SK-N-SH (cell line): ENCODE measurements around the gene BUD31.

Experiments
- CTCF ChIP-seq: fragments of 200-600 bp; sonication (generic); IDR thresholded peaks from 2 replicates; pipeline ENCODE4 v1.6.1; 2017; ENCODE audit warnings: antibody characterized with exemption, mild to moderate bottlenecking, moderate library complexity
- EZH2phosphoT487 ChIP-seq: fragments of 200-600 bp; sonication (generic); IDR thresholded peaks from 2 replicates; pipeline ENCODE4 v1.6.1; 2017; ENCODE audit warnings: low read depth, mixed run types, mild to moderate bottlenecking, antibody characterized with exemption, moderate library complexity, borderline replicate concordance
- POLR2AphosphoS5 ChIP-seq: IDR thresholded peaks from 2 replicates; pipeline ENCODE4 v1.6.1; 2012; ENCODE audit warnings: low read depth, low read length
- TF ChIP-seq, protein P1 (sequence below): IDR thresholded peaks from 2 replicates; pipeline ENCODE4 v1.4.0; 2012; ENCODE audit warnings: low read depth

- TF ChIP-seq EZH2phosphoT487 = no peak
- no peak; the same call in 1 of the 2 replicates for TF ChIP-seq POLR2AphosphoS5
- TF ChIP-seq CTCF = no peak
- TF ChIP-seq, protein P1, sequence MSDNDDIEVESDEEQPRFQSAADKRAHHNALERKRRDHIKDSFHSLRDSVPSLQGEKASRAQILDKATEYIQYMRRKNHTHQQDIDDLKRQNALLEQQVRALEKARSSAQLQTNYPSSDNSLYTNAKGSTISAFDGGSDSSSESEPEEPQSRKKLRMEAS = peak; percentile 89
These were observed 844 bp upstream of the BUD31 start for GRCh38 chr7:99407872-99408378.
